ENCODE data around the gene MT1HL1. TPM values are rescaled to one million over a fixed set of nuclear protein-coding genes. Genes with fewer than 3 reads are reported as not detected.

Gene MT1HL1
- total and polyA plus RNA-seq, 2 experiments from 2014 or later, result not detected

DNA sequence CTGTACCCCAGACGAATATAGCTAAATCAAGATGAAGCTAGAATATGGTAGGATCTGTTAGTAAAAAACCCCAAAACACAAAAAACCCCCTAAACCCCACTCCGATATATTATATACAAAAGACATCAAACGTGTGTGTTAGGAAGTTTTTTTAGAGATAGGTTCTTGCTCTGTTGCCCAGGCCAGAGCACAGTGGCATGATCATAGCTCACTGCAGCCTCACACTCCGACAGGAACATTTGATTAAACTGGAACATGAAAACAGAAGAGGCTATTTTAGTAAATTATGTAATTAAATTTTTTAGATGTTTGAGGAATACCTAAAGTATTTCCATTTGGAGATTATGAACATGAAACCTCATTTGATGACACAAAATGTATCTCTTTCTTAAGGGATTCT, 29.6 kb upstream of the MT1HL1 start:
- Histone ChIP-seq H3K9me2 (replicated peaks; ENCODE audit: insufficient read depth) (no peaks in the 10 kb centered on the region), H3K4me3 (no peak overlapping the region), H3K79me2 (no peaks in the 10 kb centered on the region), H3K4me2 (no peak overlapping the region), H3K9me3 (ENCODE audit: low read depth) (no peaks in the 10 kb centered on the region), H3K27me3 (peaks cover 11% of the 10 kb centered on the region), H3K4me1 (ENCODE audit: insufficient read depth) (no peaks in the 10 kb centered on the region), H4K20me1 (ENCODE audit: insufficient read depth, poor library complexity, severe bottlenecking) (no peaks in the 10 kb centered on the region), H2AFZ (no peak overlapping the region), H3K27ac (no peak overlapping the region), H3K36me3 (replicated peaks; ENCODE audit: insufficient read depth, low read depth) (no peaks in the 10 kb centered on the region)
- 81% methylated on average over 4 of the region's 4 CpGs for WGBS (ENCODE audit: low lambda C conversion rate, missing lambda C conversion rate)
- no peak for DNase-seq (ENCODE audit: low spot score)
- TF ChIP-seq, protein P1, sequence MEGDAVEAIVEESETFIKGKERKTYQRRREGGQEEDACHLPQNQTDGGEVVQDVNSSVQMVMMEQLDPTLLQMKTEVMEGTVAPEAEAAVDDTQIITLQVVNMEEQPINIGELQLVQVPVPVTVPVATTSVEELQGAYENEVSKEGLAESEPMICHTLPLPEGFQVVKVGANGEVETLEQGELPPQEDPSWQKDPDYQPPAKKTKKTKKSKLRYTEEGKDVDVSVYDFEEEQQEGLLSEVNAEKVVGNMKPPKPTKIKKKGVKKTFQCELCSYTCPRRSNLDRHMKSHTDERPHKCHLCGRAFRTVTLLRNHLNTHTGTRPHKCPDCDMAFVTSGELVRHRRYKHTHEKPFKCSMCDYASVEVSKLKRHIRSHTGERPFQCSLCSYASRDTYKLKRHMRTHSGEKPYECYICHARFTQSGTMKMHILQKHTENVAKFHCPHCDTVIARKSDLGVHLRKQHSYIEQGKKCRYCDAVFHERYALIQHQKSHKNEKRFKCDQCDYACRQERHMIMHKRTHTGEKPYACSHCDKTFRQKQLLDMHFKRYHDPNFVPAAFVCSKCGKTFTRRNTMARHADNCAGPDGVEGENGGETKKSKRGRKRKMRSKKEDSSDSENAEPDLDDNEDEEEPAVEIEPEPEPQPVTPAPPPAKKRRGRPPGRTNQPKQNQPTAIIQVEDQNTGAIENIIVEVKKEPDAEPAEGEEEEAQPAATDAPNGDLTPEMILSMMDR (IDR thresholded peaks at IDR 0.05; ENCODE audit: poor library complexity), result no peak
- TF ChIP-seq EZH2phosphoT487 (IDR thresholded peaks at IDR 0.05; ENCODE audit: low read depth, severe bottlenecking, unreplicated experiment), result no peak
- TF ChIP-seq EZH2 (IDR thresholded peaks at IDR 0.05; ENCODE audit: borderline replicate concordance), result no peak

DNA sequence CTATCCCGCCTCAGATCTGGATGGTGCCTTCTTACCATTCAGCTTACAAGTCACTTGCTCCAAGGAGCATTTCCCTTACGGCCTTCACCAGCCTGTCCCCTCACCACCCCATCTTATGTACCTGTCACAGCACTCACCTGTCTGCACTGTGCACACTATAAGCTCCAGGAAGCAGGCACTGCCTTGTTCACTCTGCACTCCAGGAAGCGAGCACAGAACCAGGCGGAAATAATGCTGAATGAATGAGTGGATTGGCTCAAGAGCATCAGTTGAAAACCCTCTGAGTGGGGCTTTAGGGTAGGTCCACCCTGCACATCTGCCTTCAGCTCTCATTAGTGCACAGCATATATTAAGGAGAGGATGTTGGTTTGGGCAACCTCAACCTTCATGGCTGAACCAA, 28.8 kb upstream of the MT1HL1 start:
- TF ChIP-seq EZH2 (IDR thresholded peaks at IDR 0.05; ENCODE audit: borderline replicate concordance), result no peak
- TF ChIP-seq, protein P1 (IDR thresholded peaks at IDR 0.05; ENCODE audit: poor library complexity), result no peak
- no peak for TF ChIP-seq EZH2phosphoT487 (IDR thresholded peaks at IDR 0.05; ENCODE audit: low read depth, severe bottlenecking, unreplicated experiment)

DNA sequence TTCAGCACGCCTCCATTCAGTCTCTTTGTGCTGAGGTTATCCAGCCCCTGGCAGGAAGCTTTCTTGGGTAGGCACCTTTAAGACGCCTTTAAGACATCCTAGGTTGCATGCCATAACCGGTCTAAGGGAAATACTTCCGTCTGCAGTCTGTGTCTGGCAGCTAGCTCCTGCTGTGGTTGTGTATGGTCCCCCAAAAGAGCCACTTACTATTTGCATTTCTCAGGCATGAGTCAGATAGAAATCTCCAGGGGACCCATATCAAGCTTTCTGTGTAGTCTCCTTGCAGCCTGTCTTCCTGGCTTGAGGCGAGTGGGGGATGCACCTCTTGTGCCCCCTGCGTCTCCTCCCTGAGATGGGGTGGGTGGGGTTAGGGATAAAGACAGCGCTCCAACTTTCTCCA, 27.8 kb upstream of the MT1HL1 start:
- H4K20me1 ChIP-seq (ENCODE audit: insufficient read depth, poor library complexity, severe bottlenecking), result no peaks in the 10 kb centered on the region
- no peak overlapping the region for H3K4me2 ChIP-seq
- WGBS (ENCODE audit: low lambda C conversion rate, missing lambda C conversion rate), result 35% methylated on average over 7 of the region's 7 CpGs
- no peaks in the 10 kb centered on the region for H3K9me2 ChIP-seq (replicated peaks; ENCODE audit: insufficient read depth)
- DNase-seq (ENCODE audit: low spot score), result peak; percentile 8
- H3K27ac ChIP-seq, result no peak overlapping the region
- no peak overlapping the region for H2AFZ ChIP-seq
- peaks cover 8% of the 10 kb centered on the region for H3K27me3 ChIP-seq
- no peaks in the 10 kb centered on the region for H3K79me2 ChIP-seq
- H3K4me3 ChIP-seq, result no peak overlapping the region
- no peaks in the 10 kb centered on the region for H3K36me3 ChIP-seq (replicated peaks; ENCODE audit: insufficient read depth, low read depth)
- H3K9me3 ChIP-seq (ENCODE audit: low read depth), result no peaks in the 10 kb centered on the region
- no peak for TF ChIP-seq EZH2phosphoT487 (IDR thresholded peaks at IDR 0.05; ENCODE audit: low read depth, severe bottlenecking, unreplicated experiment)
- TF ChIP-seq EZH2 (IDR thresholded peaks at IDR 0.05; ENCODE audit: borderline replicate concordance), result no peak
- TF ChIP-seq, protein P1 (IDR thresholded peaks at IDR 0.05; ENCODE audit: poor library complexity), result no peak
- H3K4me1 ChIP-seq (ENCODE audit: insufficient read depth), result no peaks in the 10 kb centered on the region

More for the DNA sequence above, 28.8 kb upstream of the MT1HL1 start:
- Histone ChIP-seq H3K27me3 (peaks cover 11% of the 10 kb centered on the region), H3K4me3 (no peak overlapping the region), H3K27ac (no peak overlapping the region), H3K36me3 (replicated peaks; ENCODE audit: insufficient read depth, low read depth) (no peaks in the 10 kb centered on the region), H3K9me3 (ENCODE audit: low read depth) (no peaks in the 10 kb centered on the region), H3K9me2 (replicated peaks; ENCODE audit: insufficient read depth) (no peaks in the 10 kb centered on the region), H3K4me1 (ENCODE audit: insufficient read depth) (no peaks in the 10 kb centered on the region), H3K79me2 (no peaks in the 10 kb centered on the region), H4K20me1 (ENCODE audit: insufficient read depth, poor library complexity, severe bottlenecking) (no peaks in the 10 kb centered on the region), H3K4me2 (no peak overlapping the region), H2AFZ (no peak overlapping the region)
- DNase-seq (ENCODE audit: low spot score), result no peak
- 93% methylated on average over 4 of the region's 4 CpGs for WGBS (ENCODE audit: low lambda C conversion rate, missing lambda C conversion rate)

DNA sequence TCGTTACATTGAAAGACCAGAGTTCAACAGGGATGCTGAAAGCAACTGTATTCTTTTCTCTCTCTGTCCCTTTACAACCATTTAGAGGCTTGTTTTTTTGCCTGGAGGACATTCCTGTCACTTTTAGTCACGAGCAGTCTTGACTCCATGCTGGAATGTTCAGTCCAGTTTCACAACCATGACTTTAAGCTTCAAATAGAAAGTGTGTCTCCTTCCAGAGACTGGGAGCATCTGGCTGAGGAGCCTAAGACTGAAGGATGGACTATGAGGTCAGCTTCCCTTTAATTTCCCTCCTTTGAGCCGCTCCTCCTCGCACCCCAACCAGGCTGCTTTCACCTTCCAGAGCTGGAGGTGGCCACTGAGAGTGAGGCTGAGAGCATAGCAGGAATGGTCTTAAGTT, 27.2 kb upstream of the MT1HL1 start:
- Histone ChIP-seq H3K79me2 (no peaks in the 10 kb centered on the region), H3K4me3 (no peak overlapping the region), H3K4me1 (ENCODE audit: insufficient read depth) (no peaks in the 10 kb centered on the region), H2AFZ (peak overlapping the region; percentile 17), H3K27me3 (peaks cover 2% of the 10 kb centered on the region), H3K9me2 (replicated peaks; ENCODE audit: insufficient read depth) (no peaks in the 10 kb centered on the region), H3K27ac (no peak overlapping the region), H4K20me1 (ENCODE audit: insufficient read depth, poor library complexity, severe bottlenecking) (no peaks in the 10 kb centered on the region), H3K4me2 (no peak overlapping the region), H3K36me3 (replicated peaks; ENCODE audit: insufficient read depth, low read depth) (no peaks in the 10 kb centered on the region), H3K9me3 (ENCODE audit: low read depth) (no peaks in the 10 kb centered on the region)
- DNase-seq (ENCODE audit: low spot score), result no peak
- 55% methylated on average over 4 of the region's 4 CpGs for WGBS (ENCODE audit: low lambda C conversion rate, missing lambda C conversion rate)
- TF ChIP-seq, protein P1 (IDR thresholded peaks at IDR 0.05; ENCODE audit: poor library complexity), result no peak
- TF ChIP-seq EZH2 (IDR thresholded peaks at IDR 0.05; ENCODE audit: borderline replicate concordance), result no peak
- TF ChIP-seq EZH2phosphoT487 (IDR thresholded peaks at IDR 0.05; ENCODE audit: low read depth, severe bottlenecking, unreplicated experiment), result no peak
